Measurements from ENCODE around the gene NPM3.
A peak's percentile ranks its signal among the peaks of the same experiment; 100 is the strongest.

NPM3 gene, protein sequence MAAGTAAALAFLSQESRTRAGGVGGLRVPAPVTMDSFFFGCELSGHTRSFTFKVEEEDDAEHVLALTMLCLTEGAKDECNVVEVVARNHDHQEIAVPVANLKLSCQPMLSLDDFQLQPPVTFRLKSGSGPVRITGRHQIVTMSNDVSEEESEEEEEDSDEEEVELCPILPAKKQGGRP

DNA sequence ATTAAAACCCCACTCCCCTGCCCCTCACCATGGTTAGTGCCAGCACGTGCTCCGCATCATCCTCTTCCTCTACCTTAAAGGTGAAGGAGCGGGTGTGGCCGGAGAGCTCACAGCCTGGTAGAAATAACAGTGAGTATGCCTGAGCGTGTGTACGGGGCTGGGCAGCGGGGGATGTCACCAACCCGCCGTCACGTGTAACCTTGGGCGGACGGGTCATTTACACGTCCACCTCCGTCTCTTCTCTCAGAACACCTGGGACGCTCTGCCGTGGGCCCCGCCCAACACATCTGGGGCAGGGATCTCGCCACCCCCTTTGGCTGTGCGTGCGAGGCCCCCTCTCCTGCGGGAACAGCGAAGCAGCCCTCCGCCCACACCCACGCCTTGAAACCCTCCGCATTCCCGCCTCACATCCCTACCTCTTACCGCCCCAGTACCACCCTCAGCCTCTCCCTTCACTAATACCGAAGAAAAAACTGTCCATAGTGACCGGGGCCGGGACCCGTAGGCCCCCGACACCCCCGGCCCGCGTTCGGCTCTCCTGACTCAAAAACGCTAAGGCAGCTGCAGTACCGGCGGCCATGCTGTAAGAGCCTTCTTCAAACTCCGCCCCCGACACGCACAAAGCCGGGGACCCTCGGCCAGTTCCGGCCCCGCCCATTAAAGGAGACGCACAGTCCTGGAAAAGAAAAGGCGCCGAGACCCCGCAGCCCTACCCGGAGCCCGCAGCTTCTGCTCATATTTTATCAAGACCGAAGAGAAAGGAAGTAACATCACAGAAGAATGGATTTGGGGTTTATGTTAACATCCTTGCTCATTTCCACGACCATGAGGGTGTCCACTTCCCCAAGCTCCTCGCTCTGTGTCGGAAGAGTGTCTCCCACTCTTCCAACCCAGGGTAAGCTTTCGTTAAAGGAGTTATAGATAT, at the start of gene NPM3:
Gene NPM3, minus strand, starts transcription at position 636 of the 925 bp plus-strand sequence. Its CDS starts 56 bp downstream, at position 580.
- Histone ChIP-seq H3K9ac (ENCODE audit: low read length in 2 of 2) (peak within 1 kb of the TSS; percentile 79 to 85), H3K4me1 (ENCODE audit: control insufficient read depth, insufficient read depth, low read length) (peaks cover 50% of the 10 kb centered on the region), H3K27ac (ENCODE audit: low read length) (peak within 1 kb of the TSS; percentile 31)

DNA sequence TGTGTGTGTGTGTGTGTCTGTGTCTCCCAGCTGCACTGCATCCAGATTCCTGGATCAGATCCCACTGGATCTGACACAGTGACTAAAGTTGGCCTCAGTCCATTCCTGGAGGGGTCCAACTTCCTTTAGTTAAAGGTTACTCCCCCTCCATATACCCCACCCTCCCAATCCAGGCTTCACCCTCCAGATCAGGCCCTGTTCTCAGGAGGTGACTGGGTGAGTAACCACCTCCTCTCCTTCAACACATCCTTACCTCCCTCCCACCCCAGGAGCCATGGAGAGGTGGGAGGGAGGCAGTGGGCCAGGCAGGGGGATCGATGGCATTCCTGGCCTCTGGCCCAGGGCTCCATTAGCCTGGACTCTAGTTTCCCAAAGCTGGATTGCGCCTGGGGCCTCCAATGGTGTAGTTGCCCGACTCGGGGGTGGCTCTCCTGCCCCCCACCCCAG, 49.1 kb upstream of the NPM3 start:
- H3K27ac ChIP-seq (ENCODE audit: low read length), result no peak overlapping the region
- no peak overlapping the region for H3K4me3 ChIP-seq (ENCODE audit: low read length in 2 of 2)
- no peaks in the 10 kb centered on the region for H3K9me3 ChIP-seq (ENCODE audit: control insufficient read depth in 2 of 2, low read length in 2 of 2)
- peaks cover 0 to 2% of the 10 kb centered on the region in 2 donors for H3K36me3 ChIP-seq (ENCODE audit: control insufficient read depth in 2 of 2, insufficient read depth in 2 of 2, low read length in 2 of 2)
- H3K4me1 ChIP-seq (ENCODE audit: control insufficient read depth, insufficient read depth, low read length), result peaks cover 25% of the 10 kb centered on the region
- no peaks in the 10 kb centered on the region for H3K27me3 ChIP-seq (ENCODE audit: control insufficient read depth in 1 of 2, insufficient read depth in 2 of 2, low read length in 2 of 2)
- no peak overlapping the region for H3K9ac ChIP-seq (ENCODE audit: low read length in 2 of 2)

More for the DNA sequence above, at the start of gene NPM3:
- H3K36me3 ChIP-seq (ENCODE audit: control insufficient read depth in 2 of 2, insufficient read depth in 2 of 2, low read length in 2 of 2), result peaks cover 22 to 30% of the 10 kb centered on the region in 2 donors
- no peaks in the 10 kb centered on the region for H3K9me3 ChIP-seq (ENCODE audit: control insufficient read depth in 2 of 2, low read length in 2 of 2)
- H3K4me3 ChIP-seq (ENCODE audit: low read length in 2 of 2), result peak within 1 kb of the TSS; percentile 86 to 89
- peaks cover 14 to 23% of the 10 kb centered on the region in 2 donors for H3K27me3 ChIP-seq (ENCODE audit: control insufficient read depth in 1 of 2, insufficient read depth in 2 of 2, low read length in 2 of 2)

DNA sequence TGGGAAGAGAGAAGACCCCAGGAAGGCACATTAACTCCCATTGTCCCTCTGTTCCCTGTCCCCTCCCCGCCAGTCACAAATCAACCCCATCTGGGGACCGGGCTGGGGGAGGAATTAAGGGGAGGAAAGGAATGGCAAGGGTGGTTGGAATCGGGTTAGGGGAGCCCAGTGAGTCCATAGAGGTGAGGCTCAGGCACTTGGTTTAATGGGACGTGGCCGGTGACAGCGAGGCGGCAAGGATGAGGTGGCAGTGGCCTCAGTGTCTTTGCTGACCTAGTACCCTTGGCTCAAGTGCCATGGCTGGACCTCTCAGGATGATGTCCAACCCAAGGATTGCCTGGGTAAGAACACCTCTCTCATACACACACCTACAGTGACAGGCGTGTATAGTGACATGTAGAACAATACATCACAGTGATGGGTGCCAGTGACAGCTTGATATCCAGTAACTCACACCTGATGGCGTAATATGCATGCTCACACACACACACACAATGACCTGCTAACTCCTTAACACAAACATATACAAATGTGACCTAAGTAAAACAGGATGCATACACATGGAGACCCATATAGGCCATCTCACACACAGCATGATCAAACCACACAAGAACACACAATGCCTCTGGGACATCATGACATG, 48.0 kb upstream of the NPM3 start:
- Histone ChIP-seq H3K4me3 (ENCODE audit: low read length in 2 of 2) (peak overlapping the region; percentile 77 to 78), H3K27me3 (ENCODE audit: control insufficient read depth in 1 of 2, insufficient read depth in 2 of 2, low read length in 2 of 2) (no peaks in the 10 kb centered on the region), H3K9ac (ENCODE audit: low read length in 2 of 2) (peak overlapping the region; percentile 51 to 61), H3K36me3 (ENCODE audit: control insufficient read depth in 2 of 2, insufficient read depth in 2 of 2, low read length in 2 of 2) (peaks cover 0 to 2% of the 10 kb centered on the region in 2 donors), H3K9me3 (ENCODE audit: control insufficient read depth in 2 of 2, low read length in 2 of 2) (no peaks in the 10 kb centered on the region), H3K4me1 (ENCODE audit: control insufficient read depth, insufficient read depth, low read length) (peaks cover 25% of the 10 kb centered on the region), H3K27ac (ENCODE audit: low read length) (peak overlapping the region; percentile 31)

DNA sequence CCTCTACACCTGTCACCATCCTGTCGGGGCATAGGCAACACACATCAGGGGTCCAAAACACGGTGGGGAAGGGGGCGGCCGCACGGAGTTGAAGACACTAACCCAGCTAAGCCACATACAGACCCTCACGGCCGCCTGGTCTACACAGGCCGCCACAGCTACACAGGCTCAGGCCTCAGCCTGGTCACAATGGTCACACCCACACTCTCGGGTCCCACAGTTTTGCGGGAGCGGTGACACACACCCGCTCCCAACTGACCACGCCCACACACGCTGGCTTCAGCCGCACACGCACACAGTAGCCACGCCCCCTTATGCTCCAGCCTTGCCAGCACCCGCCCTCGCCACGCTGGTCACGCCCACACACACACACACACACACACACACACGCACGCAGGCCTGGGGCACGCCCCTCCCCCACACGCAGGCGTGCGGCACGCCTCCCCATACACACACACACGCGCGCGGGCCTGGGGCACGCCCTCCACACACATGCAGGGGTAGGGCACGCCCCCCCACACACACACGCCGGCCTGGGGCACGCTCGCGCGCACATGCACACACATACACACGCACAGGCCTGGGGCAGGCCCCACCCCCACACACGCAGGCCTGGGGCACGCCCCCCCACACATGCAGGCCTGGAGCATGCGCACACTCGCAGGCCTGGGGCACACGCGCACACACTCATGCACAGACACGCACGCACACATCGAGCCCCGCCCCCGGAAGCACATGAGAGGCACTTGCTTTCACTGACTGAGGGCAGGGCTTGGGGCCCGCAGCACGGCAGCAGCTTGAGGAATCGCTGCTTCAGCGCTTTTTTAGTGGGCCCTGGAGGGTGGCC, 47.3 kb upstream of the NPM3 start:
- no peaks in the 10 kb centered on the region for H3K27me3 ChIP-seq (ENCODE audit: control insufficient read depth in 1 of 2, insufficient read depth in 2 of 2, low read length in 2 of 2)
- peaks cover 0 to 2% of the 10 kb centered on the region in 2 donors for H3K36me3 ChIP-seq (ENCODE audit: control insufficient read depth in 2 of 2, insufficient read depth in 2 of 2, low read length in 2 of 2)
- no peaks in the 10 kb centered on the region for H3K9me3 ChIP-seq (ENCODE audit: control insufficient read depth in 2 of 2, low read length in 2 of 2)
- H3K9ac ChIP-seq (ENCODE audit: low read length in 2 of 2), result peak overlapping the region; percentile 51 to 61
- peak overlapping the region; percentile 77 to 78 for H3K4me3 ChIP-seq (ENCODE audit: low read length in 2 of 2)
- H3K4me1 ChIP-seq (ENCODE audit: control insufficient read depth, insufficient read depth, low read length), result peaks cover 25% of the 10 kb centered on the region
- H3K27ac ChIP-seq (ENCODE audit: low read length), result peak overlapping the region; percentile 31

DNA sequence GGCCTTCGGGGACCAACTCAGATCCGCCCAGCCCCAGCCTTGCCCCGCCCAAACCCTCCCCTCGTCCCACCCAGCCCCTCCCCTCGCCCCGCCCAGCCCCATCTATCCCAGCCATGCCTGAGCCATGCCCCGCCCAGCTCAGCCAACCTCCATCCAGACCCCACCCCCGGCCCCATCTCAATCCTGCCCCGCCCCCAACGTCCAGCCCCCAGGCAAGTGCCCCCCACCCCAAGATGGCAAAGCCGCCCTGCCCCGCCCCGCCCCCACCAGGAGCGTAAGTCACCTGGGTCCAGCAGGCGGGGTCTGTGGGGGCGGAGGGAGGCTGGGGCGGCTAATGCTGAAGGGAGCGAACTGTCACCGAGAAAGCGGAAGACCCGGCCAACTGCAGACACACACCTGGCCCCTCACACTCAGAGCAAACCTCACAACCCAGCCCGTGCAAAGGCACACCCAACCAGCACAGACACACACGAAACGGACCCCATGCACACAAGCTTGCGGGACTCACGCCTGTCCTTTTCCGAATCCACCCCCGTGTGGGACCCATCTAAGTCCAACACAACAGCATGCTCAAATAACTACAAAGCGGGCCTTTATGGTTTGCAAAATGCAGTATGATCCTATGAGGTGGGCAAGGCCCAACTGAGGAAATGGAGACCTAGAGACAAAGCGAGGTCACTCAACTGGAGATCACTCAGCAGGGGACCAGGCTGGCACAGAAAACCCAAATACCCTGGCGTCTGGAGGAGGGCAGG, 46.5 kb upstream of the NPM3 start:
- peak overlapping the region; percentile 77 to 78 for H3K4me3 ChIP-seq (ENCODE audit: low read length in 2 of 2)
- peaks cover 0 to 2% of the 10 kb centered on the region in 2 donors for H3K36me3 ChIP-seq (ENCODE audit: control insufficient read depth in 2 of 2, insufficient read depth in 2 of 2, low read length in 2 of 2)
- H3K27me3 ChIP-seq (ENCODE audit: control insufficient read depth in 1 of 2, insufficient read depth in 2 of 2, low read length in 2 of 2), result no peaks in the 10 kb centered on the region
- H3K9ac ChIP-seq (ENCODE audit: low read length in 2 of 2), result no peak overlapping the region
- H3K9me3 ChIP-seq (ENCODE audit: control insufficient read depth in 2 of 2, low read length in 2 of 2), result no peaks in the 10 kb centered on the region
- H3K4me1 ChIP-seq (ENCODE audit: control insufficient read depth, insufficient read depth, low read length), result peaks cover 25% of the 10 kb centered on the region
- H3K27ac ChIP-seq (ENCODE audit: low read length), result peak overlapping the region; percentile 31

DNA sequence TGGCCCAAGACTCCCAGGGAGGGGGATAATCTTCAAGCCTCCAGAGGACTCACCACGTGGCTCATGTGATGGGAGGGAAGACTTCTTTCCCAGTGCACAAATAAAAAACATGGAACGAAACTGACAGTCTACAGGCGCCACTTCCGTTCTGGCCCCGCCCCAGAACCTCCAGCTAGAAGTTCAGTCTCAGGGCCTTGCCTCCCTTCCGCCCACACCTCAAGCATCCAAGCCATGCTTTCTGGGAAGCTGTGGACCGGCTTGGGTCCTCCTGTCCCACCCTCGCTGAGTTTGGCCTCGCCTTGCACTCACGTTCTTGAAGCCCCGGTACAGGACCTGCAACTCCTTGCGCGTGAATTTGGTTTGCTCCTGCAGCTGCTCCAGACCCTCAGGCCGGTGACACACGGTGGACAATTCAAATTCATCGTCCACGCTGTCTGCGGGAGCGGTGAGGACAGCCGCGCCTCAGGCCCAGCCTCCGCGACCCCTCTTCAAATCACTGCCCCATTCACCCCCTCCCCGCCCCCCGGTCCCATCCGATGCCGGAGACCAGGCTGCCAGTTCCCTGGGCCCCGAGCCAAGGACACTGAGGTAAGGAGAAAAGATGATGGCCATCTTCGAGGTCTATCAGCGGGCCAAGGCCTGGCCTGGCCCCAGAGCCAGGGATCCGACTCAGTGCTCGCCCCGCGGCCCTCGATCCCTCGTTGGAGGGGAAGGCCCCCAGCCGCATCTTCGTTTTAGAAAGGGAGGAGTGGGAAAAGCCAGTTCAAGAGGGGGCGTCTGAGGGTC, 45.7 kb upstream of the NPM3 start:
- H3K36me3 ChIP-seq (ENCODE audit: control insufficient read depth in 2 of 2, insufficient read depth in 2 of 2, low read length in 2 of 2), result peaks cover 0 to 2% of the 10 kb centered on the region in 2 donors
- H3K27ac ChIP-seq (ENCODE audit: low read length), result no peak overlapping the region
- H3K4me1 ChIP-seq (ENCODE audit: control insufficient read depth, insufficient read depth, low read length), result peaks cover 25% of the 10 kb centered on the region
- H3K9me3 ChIP-seq (ENCODE audit: control insufficient read depth in 2 of 2, low read length in 2 of 2), result no peaks in the 10 kb centered on the region
- peak overlapping the region in 1 of 2 donors; percentile 8 for H3K4me3 ChIP-seq (ENCODE audit: low read length in 2 of 2)
- H3K9ac ChIP-seq (ENCODE audit: low read length in 2 of 2), result no peak overlapping the region
- H3K27me3 ChIP-seq (ENCODE audit: control insufficient read depth in 1 of 2, insufficient read depth in 2 of 2, low read length in 2 of 2), result no peaks in the 10 kb centered on the region

DNA sequence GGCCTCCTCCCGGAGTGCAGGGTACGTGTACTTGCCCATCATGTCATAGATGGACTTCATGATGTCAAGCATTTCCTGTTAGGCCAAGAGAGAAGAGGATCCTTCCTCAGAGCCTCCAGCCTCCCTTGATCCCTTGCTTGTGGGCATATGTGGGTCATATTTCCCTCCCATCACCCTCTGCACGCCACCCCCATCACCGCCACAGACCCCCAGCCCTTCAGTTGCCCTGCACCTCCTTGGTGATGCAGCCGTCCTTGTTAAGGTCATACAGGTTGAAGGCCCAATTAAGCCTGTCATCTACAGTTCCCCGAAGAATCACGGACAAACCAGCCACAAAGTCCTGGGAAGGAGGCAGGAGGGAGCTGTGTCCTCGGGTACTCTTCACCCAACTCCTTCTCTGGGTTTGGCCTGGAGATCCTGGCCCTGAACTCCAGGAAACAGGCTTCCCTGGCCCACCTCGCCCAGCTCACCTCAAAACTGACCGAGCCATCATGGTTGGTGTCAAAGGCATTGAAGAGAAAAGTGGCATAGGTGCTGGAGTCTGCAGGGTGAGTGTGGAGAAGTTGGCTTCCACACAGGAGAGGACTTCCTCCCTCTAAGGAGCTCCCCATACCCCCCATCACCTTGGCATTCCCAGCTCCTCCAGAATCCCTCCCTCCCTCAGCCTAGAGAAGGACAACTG, 44.8 kb upstream of the NPM3 start:
- Histone ChIP-seq H3K9me3 (ENCODE audit: control insufficient read depth in 2 of 2, low read length in 2 of 2) (no peaks in the 10 kb centered on the region), H3K36me3 (ENCODE audit: control insufficient read depth in 2 of 2, insufficient read depth in 2 of 2, low read length in 2 of 2) (peaks cover 0 to 2% of the 10 kb centered on the region in 2 donors), H3K27ac (ENCODE audit: low read length) (no peak overlapping the region), H3K4me1 (ENCODE audit: control insufficient read depth, insufficient read depth, low read length) (peaks cover 25% of the 10 kb centered on the region), H3K9ac (ENCODE audit: low read length in 2 of 2) (no peak overlapping the region), H3K27me3 (ENCODE audit: control insufficient read depth in 1 of 2, insufficient read depth in 2 of 2, low read length in 2 of 2) (no peaks in the 10 kb centered on the region), H3K4me3 (ENCODE audit: low read length in 2 of 2) (no peak overlapping the region)

DNA sequence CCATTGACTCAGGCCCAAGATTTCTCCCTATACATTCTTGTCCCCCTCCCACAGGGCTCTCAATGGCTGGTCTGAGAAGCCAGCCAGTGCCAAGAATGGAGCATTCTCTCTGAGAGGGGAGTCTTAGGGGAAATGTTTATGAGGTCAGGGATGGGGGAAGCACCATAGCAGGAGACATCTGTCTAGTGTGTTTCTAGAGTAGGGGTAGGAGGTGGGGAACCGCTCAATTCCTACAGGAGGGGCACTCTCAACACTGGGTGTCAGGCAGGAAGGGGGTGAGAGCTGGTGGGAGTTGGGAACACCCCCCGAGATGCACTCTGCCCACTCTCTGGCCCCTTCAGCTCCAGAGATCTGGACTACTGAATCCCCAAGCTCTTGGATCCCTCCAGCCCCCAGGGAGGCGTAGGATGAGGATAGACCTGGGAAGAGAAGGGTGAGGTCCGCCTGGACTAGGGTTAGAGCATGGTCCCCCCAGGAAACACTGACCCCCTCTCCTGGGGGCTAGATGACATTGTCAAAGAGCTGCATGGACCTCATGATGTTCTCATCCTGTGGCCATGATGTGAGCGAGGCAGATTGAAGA, 43.7 kb upstream of the NPM3 start:
- Histone ChIP-seq H3K9ac (ENCODE audit: low read length in 2 of 2) (no peak overlapping the region), H3K4me1 (ENCODE audit: control insufficient read depth, insufficient read depth, low read length) (peaks cover 20% of the 10 kb centered on the region), H3K4me3 (ENCODE audit: low read length in 2 of 2) (no peak overlapping the region), H3K27me3 (ENCODE audit: control insufficient read depth in 1 of 2, insufficient read depth in 2 of 2, low read length in 2 of 2) (no peaks in the 10 kb centered on the region), H3K27ac (ENCODE audit: low read length) (no peak overlapping the region), H3K9me3 (ENCODE audit: control insufficient read depth in 2 of 2, low read length in 2 of 2) (no peaks in the 10 kb centered on the region), H3K36me3 (ENCODE audit: control insufficient read depth in 2 of 2, insufficient read depth in 2 of 2, low read length in 2 of 2) (peaks cover 0 to 3% of the 10 kb centered on the region in 2 donors)

All from stomach smooth muscle (tissue), 2 donors.